Esophagus muscularis mucosa (tissue), 4 donors: ENCODE data around the gene CWH43. TPM values are rescaled to one million over a fixed set of nuclear protein-coding genes. Genes with fewer than 3 reads are reported as not detected.
"Not testable (repeated sequence)": the region's sequence is repeated elsewhere in the genome, so short reads cannot be mapped to it uniquely, and the experiment has no call there.

Source experiments
- DNase-seq: peaks from one replicate; pipeline ENCODE4 v3.0.0-alpha.2; 2017; ENCODE audit errors: extremely low spot score
- H3K27ac ChIP-seq, 4 donors: fragments of 200-600 bp; sonication (generic); replicated peaks in 1 of 4; 1 replicate in 3 of 4; 2 replicates in 1 of 4; pipeline ENCODE4 v1.5.1; 2016 to 2019; ENCODE audit warnings: mild to moderate bottlenecking in 1 of 4
- H3K27me3 ChIP-seq, 4 donors: fragments of 200-600 bp; sonication (generic); one replicate each; pipeline versions ENCODE4 v1.5.1 to v1.6.0; 2016 to 2019
- H3K36me3 ChIP-seq, 4 donors: fragments of 200-600 bp; sonication (generic); one replicate each; pipeline ENCODE4 v1.5.1; 2016 to 2019
- H3K4me1 ChIP-seq, 4 donors: fragments of 200-600 bp; sonication (generic); one replicate each; pipeline ENCODE4 v1.5.1; 2016 to 2019
- H3K4me3 ChIP-seq, 4 donors: fragments of 200-600 bp; sonication (generic); 1 replicate in 2 of 4; 2 replicates in 2 of 4; pipeline ENCODE4 v1.5.1; 2016 to 2019; ENCODE audit warnings: mild to moderate bottlenecking in 4 of 4, moderate library complexity in 1 of 4
- H3K9me3 ChIP-seq, 4 donors: fragments of 200-600 bp; sonication (generic); 1 replicate in 3 of 4; 2 replicates in 1 of 4; pipeline ENCODE4 v1.5.1; 2016 to 2019
- EP300 ChIP-seq: sonication (generic); formaldehyde crosslinking; IDR thresholded peaks from one replicate; pipeline ENCODE4 v1.6.1; 2017; ENCODE audit warnings: antibody characterized with exemption
- POLR2A ChIP-seq: fragments of 450-650 bp; IDR thresholded peaks from one replicate; pipeline ENCODE4 v1.6.1; 2017; ENCODE audit warnings: antibody characterized with exemption, moderate library complexity, mild to moderate bottlenecking, low read depth
- POLR2AphosphoS5 ChIP-seq, 2 donors: sonication (generic); formaldehyde crosslinking; IDR thresholded peaks; one replicate each; pipeline ENCODE4 v1.6.1; 2017; ENCODE audit warnings: antibody characterized with exemption in 2 of 2
- WGBS: methylation state at CpG from one replicate; pipeline ENCODE4 v1.1.5; 2018; 5-methylcytosine and 5-hydroxymethylcytosine counted together
- intact Hi-C: fragments of 100-400 bp; cut with DNase I; formaldehyde crosslinking; loops from one replicate; pipeline ENCODE4 v1.15.1; 2023
- total RNA-seq, 4 donors: library from RNA; depleted of rRNA; stranded (reverse); fragments of >200 nt; gene quantifications; one replicate each; pipeline versions ENCODE4 v1.1.0 to v1.2.1, GENCODE V29; 2016
- TF ChIP-seq, protein P1 (sequence below), 3 experiments: fragments of 200-600 bp in 2 of 3; fragments of 450-650 bp in 1 of 3; sonication (generic) in 2 of 3; IDR thresholded peaks; one replicate each; pipeline ENCODE4 v1.5.1; 2017 to 2019; ENCODE audit warnings: antibody characterized with exemption in 3 of 3, mild to moderate bottlenecking in 2 of 3, moderate library complexity in 1 of 3

CWH43 gene
- total RNA-seq, 4 donors from 2014 or later: not detected

DNA sequence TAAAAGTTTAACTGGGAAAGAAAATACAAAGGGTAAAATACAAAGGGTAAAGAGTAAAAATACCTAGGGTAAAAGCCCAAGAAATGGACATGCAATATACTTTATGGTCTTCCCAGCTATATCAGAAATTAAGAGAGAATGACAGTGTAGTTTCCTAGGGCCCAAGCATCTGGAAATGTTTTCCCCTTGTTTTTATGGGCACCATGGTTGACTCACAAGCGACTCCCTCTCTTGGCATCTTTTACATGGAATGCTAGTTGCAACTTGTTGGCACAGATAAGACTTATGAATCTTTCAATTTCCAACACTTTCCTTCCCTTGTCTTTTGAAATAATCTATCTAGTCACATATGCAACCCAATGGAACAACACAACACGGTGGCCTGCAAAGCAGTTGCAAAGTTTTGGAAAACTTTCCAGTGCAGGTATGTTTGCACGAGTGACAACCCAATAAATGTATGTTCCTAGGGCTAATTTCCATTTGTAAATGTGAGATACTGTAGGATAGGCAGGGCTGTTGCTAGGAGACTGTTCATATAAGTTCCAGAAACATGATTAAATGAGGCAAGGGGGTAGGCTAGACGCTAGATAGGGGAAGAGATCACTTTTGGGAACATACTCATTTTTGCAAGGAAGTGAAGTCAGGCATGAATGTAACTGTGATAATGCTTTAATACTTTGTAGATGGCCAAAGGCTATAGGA lies 36.4 kb upstream of the CWH43 start:
- Histone ChIP-seq H3K27ac (no peak overlapping the region), H3K4me3 (no peak overlapping the region), H3K9me3 (peaks cover 0 to 3% (median 0%) of the 10 kb centered on the region in 4 donors), H3K27me3 (no peaks in the 10 kb centered on the region), H3K36me3 (no peaks in the 10 kb centered on the region), H3K4me1 (no peaks in the 10 kb centered on the region)
- peak; percentile 60 for DNase-seq
- 78% methylated on average over 4 of the region's 4 CpGs for WGBS
- TF ChIP-seq, protein P1, sequence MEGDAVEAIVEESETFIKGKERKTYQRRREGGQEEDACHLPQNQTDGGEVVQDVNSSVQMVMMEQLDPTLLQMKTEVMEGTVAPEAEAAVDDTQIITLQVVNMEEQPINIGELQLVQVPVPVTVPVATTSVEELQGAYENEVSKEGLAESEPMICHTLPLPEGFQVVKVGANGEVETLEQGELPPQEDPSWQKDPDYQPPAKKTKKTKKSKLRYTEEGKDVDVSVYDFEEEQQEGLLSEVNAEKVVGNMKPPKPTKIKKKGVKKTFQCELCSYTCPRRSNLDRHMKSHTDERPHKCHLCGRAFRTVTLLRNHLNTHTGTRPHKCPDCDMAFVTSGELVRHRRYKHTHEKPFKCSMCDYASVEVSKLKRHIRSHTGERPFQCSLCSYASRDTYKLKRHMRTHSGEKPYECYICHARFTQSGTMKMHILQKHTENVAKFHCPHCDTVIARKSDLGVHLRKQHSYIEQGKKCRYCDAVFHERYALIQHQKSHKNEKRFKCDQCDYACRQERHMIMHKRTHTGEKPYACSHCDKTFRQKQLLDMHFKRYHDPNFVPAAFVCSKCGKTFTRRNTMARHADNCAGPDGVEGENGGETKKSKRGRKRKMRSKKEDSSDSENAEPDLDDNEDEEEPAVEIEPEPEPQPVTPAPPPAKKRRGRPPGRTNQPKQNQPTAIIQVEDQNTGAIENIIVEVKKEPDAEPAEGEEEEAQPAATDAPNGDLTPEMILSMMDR (IDR thresholded peaks at IDR 0.05): no peak
- no peak for TF ChIP-seq EP300
- TF ChIP-seq POLR2AphosphoS5 (IDR thresholded peaks at IDR 0.05): no peak
- TF ChIP-seq POLR2A: no peak
- intact Hi-C loops: no loop called here

DNA sequence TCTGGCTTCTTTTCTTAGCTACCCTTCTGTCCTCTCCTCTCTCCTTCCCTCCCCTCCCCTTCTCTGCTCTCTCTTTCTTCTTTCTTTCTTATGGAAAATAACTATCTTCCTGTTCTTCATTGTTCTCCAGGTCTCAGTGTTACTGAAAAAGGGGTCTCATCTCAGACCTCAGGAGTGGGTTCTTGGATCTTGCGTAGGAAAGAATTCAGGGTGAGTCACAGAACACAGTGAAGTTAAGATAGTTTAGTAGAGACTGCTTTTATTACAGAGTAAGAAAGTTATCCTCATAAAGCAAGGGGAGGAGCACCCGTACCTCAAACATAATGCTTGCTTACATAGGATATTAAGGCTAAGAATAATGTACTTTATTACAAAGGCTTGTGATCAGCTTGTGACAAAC lies 31.8 kb upstream of the CWH43 start:
- H3K27me3 ChIP-seq: no peaks in the 10 kb centered on the region
- no peak overlapping the region for H3K4me3 ChIP-seq
- no peak overlapping the region for H3K27ac ChIP-seq
- WGBS: 76% methylated on average over 2 of the region's 2 CpGs
- no peaks in the 10 kb centered on the region for H3K4me1 ChIP-seq
- no peak for DNase-seq
- intact Hi-C loops: no loop called here
- no peaks in the 10 kb centered on the region for H3K36me3 ChIP-seq
- TF ChIP-seq EP300: no peak
- no peak for TF ChIP-seq POLR2AphosphoS5 (IDR thresholded peaks at IDR 0.05)
- TF ChIP-seq, protein P1 (IDR thresholded peaks at IDR 0.05): no peak
- TF ChIP-seq POLR2A: no peak
- H3K9me3 ChIP-seq: peaks cover 0 to 3% (median 0%) of the 10 kb centered on the region in 4 donors

DNA sequence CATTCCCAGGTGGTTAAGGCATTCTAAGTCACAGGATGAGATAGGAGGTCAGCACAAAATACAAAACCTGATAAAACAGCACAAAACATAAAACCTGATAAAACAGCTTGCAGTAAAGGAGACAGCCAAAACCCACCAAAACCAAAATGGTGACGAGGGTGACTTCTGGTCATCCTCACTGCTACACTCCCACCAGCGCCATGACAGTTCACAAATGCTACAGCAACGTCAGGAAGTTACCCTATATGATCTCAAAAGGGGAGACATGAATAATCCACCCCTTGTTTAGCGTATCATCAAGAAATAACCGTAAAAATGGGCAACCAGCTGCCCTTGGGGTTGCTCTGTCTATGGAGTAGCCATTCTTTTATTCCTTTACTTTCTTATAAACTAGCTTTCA lies 28.7 kb upstream of the CWH43 start:
- H3K4me1 ChIP-seq, H3K36me3 ChIP-seq, H3K9me3 ChIP-seq, H3K27me3 ChIP-seq, DNase-seq, intact Hi-C loops, H3K27ac ChIP-seq, H3K4me3 ChIP-seq: not testable (repeated sequence)
- 81% methylated on average over 5 of the region's 5 CpGs for WGBS

DNA sequence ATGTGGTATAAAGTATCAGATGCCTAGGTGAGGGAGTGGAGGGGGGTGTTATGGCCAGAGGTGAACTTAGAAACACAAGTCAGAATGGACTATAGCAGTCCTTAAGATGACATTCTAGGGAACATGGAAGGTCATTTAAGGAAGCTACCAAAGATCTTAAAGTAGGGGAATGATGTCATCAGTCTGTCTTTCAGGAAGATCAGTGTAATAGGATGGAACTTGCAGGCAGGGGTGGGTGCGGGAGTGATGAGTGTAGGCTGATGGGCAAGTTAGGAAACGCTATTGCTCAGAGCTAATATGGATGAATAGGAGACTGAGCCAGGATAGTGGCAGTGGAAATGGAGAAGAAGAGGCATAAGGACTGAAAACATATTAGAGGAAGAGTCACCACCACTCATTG lies 27.5 kb upstream of the CWH43 start:
- no peak overlapping the region for H3K4me3 ChIP-seq
- no peak overlapping the region for H3K27ac ChIP-seq
- WGBS: 89% methylated on average over 2 of the region's 2 CpGs
- no peak for DNase-seq
- TF ChIP-seq POLR2AphosphoS5 (IDR thresholded peaks at IDR 0.05) (no peak), POLR2A (no peak), EP300 (no peak)
- TF ChIP-seq, protein P1 (IDR thresholded peaks at IDR 0.05): no peak
- no peaks in the 10 kb centered on the region for H3K36me3 ChIP-seq
- no peaks in the 10 kb centered on the region for H3K27me3 ChIP-seq
- intact Hi-C loops: no loop called here
- H3K4me1 ChIP-seq: no peaks in the 10 kb centered on the region
- H3K9me3 ChIP-seq: no peaks in the 10 kb centered on the region

DNA sequence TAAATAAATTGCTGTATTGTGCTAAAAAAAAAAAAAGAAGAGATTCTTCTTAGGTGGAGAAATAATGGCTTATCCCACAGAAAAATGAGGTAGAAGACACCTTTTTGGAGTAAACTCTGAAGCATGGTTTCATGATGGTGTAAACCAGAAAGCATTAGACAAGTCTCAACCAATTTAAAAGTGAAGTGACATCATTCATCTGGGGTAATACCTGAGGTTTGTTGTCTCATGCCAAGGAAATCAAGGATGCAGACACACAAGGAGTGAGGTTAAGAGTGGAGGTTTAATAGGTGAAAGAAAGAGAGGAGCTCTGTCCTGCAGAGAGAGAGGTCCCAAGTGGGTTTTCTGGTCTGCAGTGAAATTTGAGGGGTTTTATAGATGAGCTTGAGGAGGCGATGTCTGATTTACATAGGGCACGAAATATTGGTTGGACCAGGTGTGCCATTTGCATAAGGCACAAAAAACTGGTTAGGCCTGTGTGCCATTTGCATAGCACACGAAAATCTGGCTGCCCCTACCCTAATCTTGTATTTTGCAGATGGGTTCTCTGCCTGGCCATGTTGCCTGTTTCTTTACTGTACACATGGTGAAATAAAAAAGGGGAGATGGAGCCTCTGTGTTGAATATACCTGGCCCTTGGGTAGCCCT lies 25.0 kb upstream of the CWH43 start:
- no peaks in the 10 kb centered on the region for H3K36me3 ChIP-seq
- intact Hi-C loops: no loop called here
- no peak overlapping the region for H3K27ac ChIP-seq
- no peaks in the 10 kb centered on the region for H3K9me3 ChIP-seq
- H3K27me3 ChIP-seq: no peaks in the 10 kb centered on the region
- H3K4me3 ChIP-seq: no peak overlapping the region
- H3K4me1 ChIP-seq: no peaks in the 10 kb centered on the region
- DNase-seq: no peak
- WGBS: 94% methylated on average over 3 of the region's 3 CpGs
- TF ChIP-seq EP300: no peak
- no peak for TF ChIP-seq POLR2AphosphoS5 (IDR thresholded peaks at IDR 0.05)
- TF ChIP-seq, protein P1 (IDR thresholded peaks at IDR 0.05): no peak
- TF ChIP-seq POLR2A: no peak
